Suprapubic skin (tissue), 4 donors: ENCODE data around the gene HMGN3.

Source experiments
- POLR2A ChIP-seq, 2 donors: fragments of 450-650 bp; IDR thresholded peaks; one replicate each; pipeline ENCODE4 v1.6.1; 2017; ENCODE audit warnings: antibody characterized with exemption in 2 of 2, mild to moderate bottlenecking in 2 of 2, moderate library complexity in 2 of 2
- POLR2AphosphoS5 ChIP-seq, 3 donors: sonication (generic); formaldehyde crosslinking; IDR thresholded peaks; one replicate each; pipeline ENCODE4 v1.6.1; 2017; ENCODE audit warnings: antibody characterized with exemption in 3 of 3
- TF ChIP-seq, protein P1 (sequence below), 2 donors: fragments of 200-600 bp in 1 of 2; fragments of 450-650 bp in 1 of 2; sonication (generic) in 1 of 2; IDR thresholded peaks; one replicate each; pipeline ENCODE4 v1.5.1; 2016 to 2019; ENCODE audit warnings: antibody characterized with exemption in 2 of 2, mild to moderate bottlenecking in 1 of 2, moderate library complexity in 1 of 2

DNA sequence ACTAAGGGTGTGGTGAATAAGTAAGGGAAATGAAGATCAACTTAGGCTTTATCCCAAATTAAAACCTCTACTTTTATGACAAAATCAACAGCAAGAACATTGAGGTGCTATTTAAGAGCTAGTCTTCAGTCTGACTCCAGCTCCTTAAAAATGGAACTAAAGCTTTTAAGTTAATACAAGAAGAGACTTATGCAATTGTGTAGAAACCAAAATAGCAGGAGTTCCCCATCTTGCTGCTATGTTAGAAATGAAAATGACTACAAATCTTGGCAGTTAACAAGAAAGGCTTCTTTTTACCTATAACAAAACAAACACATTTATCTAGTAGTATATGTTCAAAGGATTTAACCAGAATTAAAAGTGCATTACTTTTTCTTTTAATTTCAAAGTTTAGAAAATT lies 25.7 kb downstream of the HMGN3 start:
- TF ChIP-seq, protein P1, sequence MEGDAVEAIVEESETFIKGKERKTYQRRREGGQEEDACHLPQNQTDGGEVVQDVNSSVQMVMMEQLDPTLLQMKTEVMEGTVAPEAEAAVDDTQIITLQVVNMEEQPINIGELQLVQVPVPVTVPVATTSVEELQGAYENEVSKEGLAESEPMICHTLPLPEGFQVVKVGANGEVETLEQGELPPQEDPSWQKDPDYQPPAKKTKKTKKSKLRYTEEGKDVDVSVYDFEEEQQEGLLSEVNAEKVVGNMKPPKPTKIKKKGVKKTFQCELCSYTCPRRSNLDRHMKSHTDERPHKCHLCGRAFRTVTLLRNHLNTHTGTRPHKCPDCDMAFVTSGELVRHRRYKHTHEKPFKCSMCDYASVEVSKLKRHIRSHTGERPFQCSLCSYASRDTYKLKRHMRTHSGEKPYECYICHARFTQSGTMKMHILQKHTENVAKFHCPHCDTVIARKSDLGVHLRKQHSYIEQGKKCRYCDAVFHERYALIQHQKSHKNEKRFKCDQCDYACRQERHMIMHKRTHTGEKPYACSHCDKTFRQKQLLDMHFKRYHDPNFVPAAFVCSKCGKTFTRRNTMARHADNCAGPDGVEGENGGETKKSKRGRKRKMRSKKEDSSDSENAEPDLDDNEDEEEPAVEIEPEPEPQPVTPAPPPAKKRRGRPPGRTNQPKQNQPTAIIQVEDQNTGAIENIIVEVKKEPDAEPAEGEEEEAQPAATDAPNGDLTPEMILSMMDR (IDR thresholded peaks at IDR 0.05) = no peak
- TF ChIP-seq POLR2A (IDR thresholded peaks at IDR 0.05) (no peak), POLR2AphosphoS5 (IDR thresholded peaks at IDR 0.05) (no peak)
